MCF 10A (cell line): ENCODE results near the gene DOP1B. TPM values are rescaled to one million over a fixed set of nuclear protein-coding genes. Genes with fewer than 3 reads are reported as not detected.

Experiments
- total RNA-seq: library from RNA; stranded (reverse); gene quantifications from 2 replicates; pipeline ENCODE4 v1.2.3, GENCODE V29; 2022

The DOP1B gene
- total RNA-seq, 1 experiment from 2014 or later: 7.6 TPM

Other genes with a start within 250 kb of the DOP1B start
- 22.6 and 23.3 TPM in 2 replicates for gene SETD4, start 96.3 kb upstream of the DOP1B start, total RNA-seq
- 35.8 and 38.6 TPM in 2 replicates for gene CBR1, start 86.8 kb upstream of the DOP1B start, total RNA-seq
- 1.3 and 1.8 TPM in 2 replicates for gene CBR3, start 21.7 kb upstream of the DOP1B start, total RNA-seq
- gene MORC3, start 163.4 kb downstream of the DOP1B start, total RNA-seq: 31.1 and 32.3 TPM in 2 replicates
- 6.4 and 7.7 TPM in 2 replicates for gene CHAF1B, start 228.6 kb downstream of the DOP1B start, total RNA-seq